Activated CD8-positive, alpha-beta T cell treated with anti-CD3 and anti-CD28 coated beads for 36 hours (primary cell): ENCODE results near the gene KRTAP10-11. TPM values are rescaled to one million over a fixed set of nuclear protein-coding genes. Genes with fewer than 3 reads are reported as not detected.

Experiments used
- ATAC-seq: fragments of 200-7000 bp; cut with Tn5 transposase; one replicate; pipeline ENCODE4 v1.10.0; 2021; ENCODE audit warnings: mild to moderate bottlenecking, moderate library complexity
- CTCF ChIA-PET: fragments of 350-600 bp; sonication (Branson Sonifier 250); formaldehyde crosslinking; loops from one replicate; lab custom pipeline; 2021; ENCODE audit warnings: antibody characterized with exemption; lab: Charles Lee
- POLR2A ChIA-PET: fragments of 350-600 bp; sonication (Branson Sonifier 250); formaldehyde crosslinking; loops from one replicate; lab custom pipeline; 2021; ENCODE audit warnings: antibody characterized with exemption; lab: Charles Lee
- DNase-seq: peaks from one replicate; pipeline ENCODE4 v3.0.0-alpha.2; 2020
- H3K27ac Mint-ChIP-seq: one replicate; pipeline ENCODE4 v1.8.0; 2021; ENCODE audit warnings: mild to moderate bottlenecking, mixed read lengths
- H3K27me3 Mint-ChIP-seq: one replicate; pipeline ENCODE4 v1.8.0; 2021; ENCODE audit warnings: mixed read lengths
- H3K36me3 Mint-ChIP-seq: one replicate; pipeline ENCODE4 v1.8.0; 2021; ENCODE audit warnings: low read depth, mixed read lengths
- H3K4me1 Mint-ChIP-seq: one replicate; pipeline ENCODE4 v1.8.0; 2021; ENCODE audit warnings: low read depth, mixed read lengths
- H3K4me3 Mint-ChIP-seq: one replicate; pipeline ENCODE4 v1.8.0; 2021; ENCODE audit warnings: mild to moderate bottlenecking, moderate library complexity, mixed read lengths
- H3K9me3 Mint-ChIP-seq: one replicate; pipeline ENCODE4 v1.8.0; 2021; ENCODE audit warnings: mixed read lengths
- intact Hi-C: fragments of 100-400 bp; cut with micrococcal nuclease; formaldehyde crosslinking; loops from one replicate; pipeline ENCODE4 v1.10.0; 2022
- total RNA-seq, 2 experiments: library from RNA; stranded (reverse); gene quantifications; one replicate each; pipeline ENCODE4 v1.2.3, GENCODE V29; 2021
- TF ChIP-seq, protein P1 (sequence below): fragments of 200-600 bp; IDR thresholded peaks from one replicate; pipeline ENCODE4 v1.8.0; 2022; ENCODE audit warnings: antibody characterized with exemption, mild to moderate bottlenecking

The KRTAP10-11 gene
- total RNA-seq, 2 experiments from 2014 or later: not detected

DNA sequence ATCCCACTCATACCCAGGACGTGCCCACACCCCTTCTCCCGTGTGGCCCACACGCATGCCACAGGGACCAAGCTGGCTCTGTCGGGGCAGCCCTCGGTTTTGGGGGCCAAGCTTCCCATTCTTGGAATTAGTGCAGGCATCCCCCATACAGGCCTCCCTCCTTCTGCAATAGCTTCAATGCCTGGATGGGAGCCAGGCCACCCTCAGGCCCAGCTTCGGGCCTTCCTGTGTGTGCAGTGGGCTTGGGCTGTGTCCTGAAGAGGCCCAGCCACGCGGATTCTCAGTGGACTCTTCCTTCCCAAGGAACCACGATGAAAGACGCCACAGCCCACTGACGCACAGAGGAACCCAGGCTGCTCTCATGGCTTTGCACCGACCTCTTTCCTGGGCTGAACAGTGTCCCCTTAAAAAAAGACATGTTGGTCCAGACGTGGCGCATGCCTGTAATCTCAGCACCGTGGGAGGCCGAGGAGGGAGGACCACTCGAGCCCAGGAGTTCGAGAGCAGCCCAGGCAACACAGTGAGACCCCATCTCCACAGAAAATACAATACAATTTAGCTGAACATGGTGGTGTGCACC is 3.4 kb downstream of the KRTAP10-11 start:
- Mint-ChIP-seq H3K9me3 (peaks cover 15% of the 10 kb centered on the region), H3K4me1 (peaks cover 18% of the 10 kb centered on the region), H3K4me3 (no peak overlapping the region), H3K27ac (no peak overlapping the region), H3K36me3 (no peaks in the 10 kb centered on the region), H3K27me3 (no peaks in the 10 kb centered on the region)
- POLR2A ChIA-PET: interaction anchor here (0.6 kb wide), 1 partner anchor 227 kb away, joined by 3 read pairs; no protein-coding TSS in a partner anchor
- TF ChIP-seq, protein P1, sequence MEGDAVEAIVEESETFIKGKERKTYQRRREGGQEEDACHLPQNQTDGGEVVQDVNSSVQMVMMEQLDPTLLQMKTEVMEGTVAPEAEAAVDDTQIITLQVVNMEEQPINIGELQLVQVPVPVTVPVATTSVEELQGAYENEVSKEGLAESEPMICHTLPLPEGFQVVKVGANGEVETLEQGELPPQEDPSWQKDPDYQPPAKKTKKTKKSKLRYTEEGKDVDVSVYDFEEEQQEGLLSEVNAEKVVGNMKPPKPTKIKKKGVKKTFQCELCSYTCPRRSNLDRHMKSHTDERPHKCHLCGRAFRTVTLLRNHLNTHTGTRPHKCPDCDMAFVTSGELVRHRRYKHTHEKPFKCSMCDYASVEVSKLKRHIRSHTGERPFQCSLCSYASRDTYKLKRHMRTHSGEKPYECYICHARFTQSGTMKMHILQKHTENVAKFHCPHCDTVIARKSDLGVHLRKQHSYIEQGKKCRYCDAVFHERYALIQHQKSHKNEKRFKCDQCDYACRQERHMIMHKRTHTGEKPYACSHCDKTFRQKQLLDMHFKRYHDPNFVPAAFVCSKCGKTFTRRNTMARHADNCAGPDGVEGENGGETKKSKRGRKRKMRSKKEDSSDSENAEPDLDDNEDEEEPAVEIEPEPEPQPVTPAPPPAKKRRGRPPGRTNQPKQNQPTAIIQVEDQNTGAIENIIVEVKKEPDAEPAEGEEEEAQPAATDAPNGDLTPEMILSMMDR: no peak
- CTCF ChIA-PET: interaction anchor here (1.7 kb wide), 1 partner anchor 140 kb away, joined by 4 read pairs; no protein-coding TSS in a partner anchor
- ATAC-seq: no peak
- intact Hi-C loops: no loop called here
- DNase-seq: no peak

DNA sequence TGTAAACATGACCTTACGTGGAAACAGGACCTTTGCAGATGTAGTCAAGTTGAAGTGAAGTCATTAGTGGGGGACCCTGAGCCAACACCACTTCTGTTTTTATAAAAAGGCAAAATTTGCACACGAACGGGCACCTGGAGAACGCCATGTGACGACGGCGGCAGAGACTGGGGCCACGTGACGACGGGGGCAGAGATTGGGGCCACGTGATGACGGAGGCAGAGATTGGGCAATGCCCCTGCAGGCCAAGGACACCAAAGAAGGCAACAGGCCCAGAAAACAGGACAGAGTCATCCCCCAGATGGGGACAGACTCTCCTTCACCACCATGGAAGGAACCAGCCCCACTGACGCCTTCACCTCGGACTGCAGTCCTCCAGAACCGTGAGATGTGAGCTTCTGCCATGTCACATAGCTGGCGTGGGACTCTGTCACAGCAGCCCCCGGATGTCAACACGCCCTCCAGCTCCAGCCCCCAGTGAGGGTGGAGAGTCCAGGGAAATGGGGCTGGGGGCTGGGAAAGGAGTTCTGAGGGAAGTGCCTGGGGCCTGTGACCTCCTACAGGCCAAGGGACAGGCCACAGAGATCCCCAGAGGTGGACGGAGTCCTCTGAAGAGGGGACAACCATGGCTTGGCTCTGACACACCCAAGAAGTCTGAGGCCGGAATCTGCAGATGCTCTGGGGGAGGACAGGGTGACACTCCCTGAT is 4.2 kb downstream of the KRTAP10-11 start:
- Mint-ChIP-seq H3K27ac (no peak overlapping the region), H3K4me1 (peaks cover 24% of the 10 kb centered on the region), H3K36me3 (no peaks in the 10 kb centered on the region), H3K4me3 (no peak overlapping the region), H3K27me3 (no peaks in the 10 kb centered on the region), H3K9me3 (peaks cover 16% of the 10 kb centered on the region)
- intact Hi-C loops: no loop called here
- ChIA-PET POLR2A (no interaction called here), CTCF (no interaction called here)
- DNase-seq (no peak), ATAC-seq (no peak)
- TF ChIP-seq, protein P1: no peak

DNA sequence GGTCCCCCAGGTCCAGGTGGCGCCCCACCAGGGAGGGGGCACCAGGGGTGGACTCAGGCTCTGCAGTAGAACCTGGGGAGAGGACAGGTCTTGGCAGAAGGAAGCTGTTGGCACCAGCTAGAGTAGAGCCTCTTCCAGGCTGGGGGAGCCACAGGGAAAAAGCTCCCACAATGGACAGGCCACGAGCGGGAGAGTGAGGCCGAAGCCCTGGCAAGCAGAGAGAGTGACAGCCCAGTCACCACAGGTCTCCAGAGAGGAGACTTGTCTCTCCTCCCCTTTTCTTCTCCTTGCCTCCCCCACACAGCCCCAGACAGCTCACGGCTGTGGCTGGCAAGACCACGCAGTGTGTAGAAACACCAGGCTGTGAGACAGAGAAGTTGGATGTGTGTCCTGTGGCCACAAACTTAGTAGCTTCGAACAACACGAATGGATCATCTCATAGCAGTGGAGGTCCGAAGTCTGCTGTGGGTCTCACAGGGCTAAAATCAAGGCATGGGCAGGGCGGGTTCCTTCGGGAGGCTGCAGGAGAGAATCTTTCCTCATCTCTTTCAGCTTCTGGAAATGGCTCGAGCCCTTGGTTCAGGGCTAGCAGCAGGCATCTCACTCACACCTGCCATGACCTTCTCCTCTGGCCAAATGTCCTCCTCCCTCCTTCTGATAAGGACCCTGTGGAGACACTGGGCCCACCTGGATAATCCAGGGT is 4.9 kb downstream of the KRTAP10-11 start:
- intact Hi-C loops: no loop called here
- H3K27me3 Mint-ChIP-seq: no peaks in the 10 kb centered on the region
- H3K4me1 Mint-ChIP-seq: peaks cover 28% of the 10 kb centered on the region
- DNase-seq (no peak), ATAC-seq (no peak)
- H3K36me3 Mint-ChIP-seq: peaks cover 6% of the 10 kb centered on the region
- ChIA-PET POLR2A (interaction anchor here (0.6 kb wide), 1 partner anchor 562 kb away, joined by 3 read pairs; no protein-coding TSS in a partner anchor), CTCF (no interaction called here)
- no peak overlapping the region for H3K4me3 Mint-ChIP-seq
- H3K9me3 Mint-ChIP-seq: peaks cover 20% of the 10 kb centered on the region
- H3K27ac Mint-ChIP-seq: no peak overlapping the region
- TF ChIP-seq, protein P1: no peak

DNA sequence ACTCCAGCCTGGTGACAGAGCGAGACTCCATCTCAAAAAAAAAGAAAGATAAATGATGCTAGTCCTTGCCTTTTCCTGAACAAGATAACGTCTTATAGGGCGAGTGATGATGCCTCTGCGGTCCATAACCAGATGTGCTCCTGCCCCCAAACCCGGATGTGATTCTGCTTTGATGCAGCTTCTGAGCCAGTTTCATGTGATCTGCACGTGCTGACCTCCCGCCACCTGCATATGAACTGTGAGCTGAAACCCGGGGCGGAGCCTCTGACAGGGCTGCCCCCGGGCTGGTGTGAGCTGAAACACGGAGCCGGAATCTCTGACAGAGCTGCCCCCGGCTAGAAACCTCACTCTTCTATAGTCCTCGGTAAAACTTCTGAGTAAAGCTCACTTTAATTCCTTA is 6.9 kb downstream of the KRTAP10-11 start:
- Mint-ChIP-seq H3K4me1 (peaks cover 41% of the 10 kb centered on the region), H3K4me3 (no peak overlapping the region), H3K27ac (no peak overlapping the region), H3K36me3 (peaks cover 25% of the 10 kb centered on the region), H3K27me3 (no peaks in the 10 kb centered on the region), H3K9me3 (peaks cover 37% of the 10 kb centered on the region)
- POLR2A ChIA-PET: no interaction called here
- TF ChIP-seq, protein P1: no peak
- CTCF ChIA-PET: no interaction called here
- no peak for DNase-seq
- ATAC-seq: no peak
- intact Hi-C loops: no loop called here
